H1 (cell line): ENCODE measurements around the gene FOXP4. TPM values are rescaled to one million over a fixed set of nuclear protein-coding genes. Genes with fewer than 3 reads are reported as not detected.

Source experiments
- CTCF ChIA-PET: fragments of 300-600 bp; sonication (Branson Sonifier 250); formaldehyde crosslinking; loops from one replicate; lab custom pipeline; 2021; ENCODE audit not compliant: partially characterized antibody; lab: Charles Lee
- POLR2A ChIA-PET: fragments of 300-600 bp; sonication (Branson Sonifier 250); formaldehyde crosslinking; loops from one replicate; lab custom pipeline; 2021; ENCODE audit warnings: inconsistent platforms; ENCODE audit not compliant: partially characterized antibody; lab: Charles Lee
- DNase-seq, 2 experiments: peaks; one replicate each; pipeline versions ENCODE4 v3.0.0 to v3.0.0-alpha.2; 2010 to 2022; ENCODE audit warnings: low spot score in 2 of 2, low read depth in 1 of 2, mixed read lengths in 1 of 2
- FAIRE-seq: peaks from 2 replicates; lab custom pipeline; 2011; peaks lifted over from hg19 to GRCh38; lab: Jason Lieb, UNC
- H2AFZ ChIP-seq: 2 replicates; pipeline ENCODE4 v1.8.1; 2012; ENCODE audit warnings: low read length, inconsistent platforms
- H2AK5ac ChIP-seq: 2 replicates; pipeline ENCODE4 v1.6.1; 2013; ENCODE audit warnings: low read depth, low read length
- H2BK120ac ChIP-seq: replicated peaks from 2 replicates; pipeline ENCODE3; 2013; ENCODE audit warnings: low read depth, low read length, inconsistent platforms
- H2BK12ac ChIP-seq: 2 replicates; pipeline ENCODE4 v1.6.1; 2013; ENCODE audit warnings: low read depth, low read length
- H2BK15ac ChIP-seq: 2 replicates; pipeline ENCODE4 v1.6.1; 2013; ENCODE audit warnings: low read length
- H2BK20ac ChIP-seq: 2 replicates; pipeline ENCODE4 v1.6.1; 2013; ENCODE audit warnings: low read length
- H2BK5ac ChIP-seq: 2 replicates; pipeline ENCODE4 v1.6.1; 2013; ENCODE audit warnings: low read depth, low read length
- H3K14ac ChIP-seq: 2 replicates; pipeline ENCODE4 v1.6.1; 2013; ENCODE audit warnings: inconsistent platforms; ENCODE audit not compliant: insufficient read length
- H3K18ac ChIP-seq: 2 replicates; pipeline ENCODE4 v1.6.1; 2013; ENCODE audit warnings: low read length; ENCODE audit errors: extremely low read depth
- H3K23ac ChIP-seq: 2 replicates; pipeline ENCODE4 v1.6.1; 2013; ENCODE audit warnings: inconsistent platforms; ENCODE audit not compliant: insufficient read length
- H3K23me2 ChIP-seq: 2 replicates; pipeline ENCODE4 v1.6.1; 2013; ENCODE audit warnings: low read depth, low read length
- H3K27ac ChIP-seq: 2 replicates; pipeline ENCODE4 v1.6.1; 2011; ENCODE audit warnings: low read depth, low read length, inconsistent platforms
- H3K27me3 ChIP-seq, 4 experiments: replicated peaks in 1 of 4; 1 replicate in 1 of 4; 2 replicates in 3 of 4; pipeline versions ENCODE4 v1.6.1 to v1.8.1; 2011 to 2013; ENCODE audit warnings: low read length in 3 of 4, mild to moderate bottlenecking in 3 of 4, inconsistent platforms in 2 of 4, mixed read lengths in 2 of 4, moderate library complexity in 1 of 4; ENCODE audit not compliant: control insufficient read depth in 3 of 4, insufficient read depth in 3 of 4; ENCODE audit errors: extremely low read depth in 1 of 4
- H3K36me3 ChIP-seq, 4 experiments: 2 replicates each; pipeline versions ENCODE4 v1.6.1 to v1.8.1; 2011 to 2013; ENCODE audit warnings: mild to moderate bottlenecking in 4 of 4, low read length in 3 of 4, moderate library complexity in 2 of 4, control low read depth in 1 of 4, inconsistent platforms in 1 of 4; ENCODE audit not compliant: insufficient read depth in 4 of 4, control insufficient read depth in 2 of 4
- H3K4ac ChIP-seq: replicated peaks from 2 replicates; pipeline ENCODE3; 2013; ENCODE audit warnings: low read length, low read depth, mixed read lengths, inconsistent platforms; ENCODE audit not compliant: insufficient read length
- H3K4me1 ChIP-seq, 4 experiments: replicated peaks in 1 of 4; 1 replicate in 1 of 4; 2 replicates in 3 of 4; pipeline versions ENCODE4 v1.6.1 to v1.8.1; 2011 to 2013; ENCODE audit warnings: low read length in 3 of 4, inconsistent platforms in 2 of 4, mixed read lengths in 1 of 4; ENCODE audit not compliant: insufficient read depth in 4 of 4, control insufficient read depth in 3 of 4
- H3K4me2 ChIP-seq, 2 experiments: 2 replicates each; pipeline versions ENCODE4 v1.6.1 to v1.8.1; 2011 to 2013; ENCODE audit warnings: low read depth in 2 of 2, low read length in 2 of 2, control low read depth in 1 of 2, inconsistent platforms in 1 of 2, mild to moderate bottlenecking in 1 of 2; ENCODE audit not compliant: insufficient read depth in 1 of 2
- H3K4me3 ChIP-seq, 4 experiments: fragments of 200-600, 300-600 bp in 1 of 4; sonication (generic), shearing (Covaris generic), sonication (Bioruptor Twin) in 1 of 4; 2 replicates each; pipeline versions ENCODE4 v1.5.1 to v1.8.1; 2011 to 2016; ENCODE audit warnings: low read length in 4 of 4, low read depth in 3 of 4, control low read depth in 2 of 4, inconsistent platforms in 2 of 4, mild to moderate bottlenecking in 2 of 4, mixed read lengths in 1 of 4, moderate library complexity in 1 of 4; ENCODE audit not compliant: insufficient read depth in 2 of 4; ENCODE audit errors: extremely low read depth in 1 of 4
- H3K56ac ChIP-seq: replicated peaks from 2 replicates; pipeline ENCODE3; 2013; ENCODE audit warnings: low read depth, mild to moderate bottlenecking, mixed read lengths, low read length, inconsistent platforms; ENCODE audit not compliant: insufficient read length
- H3K79me1 ChIP-seq: 2 replicates; pipeline ENCODE4 v1.6.1; 2013; ENCODE audit warnings: low read depth, low read length, control low read depth
- H3K79me2 ChIP-seq, 2 experiments: 2 replicates each; pipeline versions ENCODE4 v1.6.1 to v1.8.1; 2012 to 2013; ENCODE audit warnings: low read length in 2 of 2, mild to moderate bottlenecking in 2 of 2, inconsistent platforms in 1 of 2; ENCODE audit not compliant: insufficient read depth in 2 of 2, control insufficient read depth in 1 of 2
- H3K9ac ChIP-seq, 4 experiments: replicated peaks in 1 of 4; 1 replicate in 1 of 4; 2 replicates in 3 of 4; pipeline versions ENCODE4 v1.6.1 to v1.8.1; 2011 to 2013; ENCODE audit warnings: low read depth in 3 of 4, low read length in 3 of 4, control low read depth in 2 of 4, mild to moderate bottlenecking in 2 of 4, moderate library complexity in 2 of 4, inconsistent platforms in 1 of 4; ENCODE audit errors: extremely low read depth in 1 of 4
- H3K9me3 ChIP-seq, 2 experiments: 2 replicates each; pipeline versions ENCODE4 v1.6.1 to v1.8.1; 2012 to 2013; ENCODE audit warnings: mild to moderate bottlenecking in 2 of 2, moderate library complexity in 2 of 2, control low read depth in 1 of 2, inconsistent platforms in 1 of 2, low read depth in 1 of 2, low read length in 1 of 2, mixed read lengths in 1 of 2; ENCODE audit not compliant: insufficient read depth in 2 of 2
- H4K20me1 ChIP-seq, 2 experiments: replicated peaks in 1 of 2; 2 replicates each; pipeline versions ENCODE3 to v1.8.1; 2011 to 2013; ENCODE audit warnings: inconsistent platforms in 2 of 2, low read length in 2 of 2, mild to moderate bottlenecking in 1 of 2; ENCODE audit not compliant: insufficient read depth in 2 of 2, control insufficient read depth in 1 of 2
- H4K5ac ChIP-seq: 2 replicates; pipeline ENCODE4 v1.6.1; 2013; ENCODE audit warnings: low read length, low read depth, mixed read lengths, inconsistent platforms; ENCODE audit not compliant: insufficient read length
- H4K8ac ChIP-seq: 2 replicates; pipeline ENCODE4 v1.8.0; 2013; ENCODE audit warnings: mild to moderate bottlenecking, moderate library complexity, low read length, inconsistent platforms; ENCODE audit not compliant: insufficient read depth; ENCODE audit errors: extremely low read depth
- H4K91ac ChIP-seq: replicated peaks from 2 replicates; pipeline ENCODE3; 2013; ENCODE audit warnings: low read length, mixed read lengths, inconsistent platforms; ENCODE audit not compliant: insufficient read length
- CTBP2 ChIP-seq: IDR thresholded peaks from 2 replicates; pipeline ENCODE4 v1.7.0; 2011; ENCODE audit warnings: borderline replicate concordance, mild to moderate bottlenecking, moderate library complexity, mixed read lengths, low read length; ENCODE audit not compliant: insufficient read depth, insufficient read length
- WGBS, 2 experiments: shearing (Covaris generic) in 1 of 2; methylation state at CpG; one replicate each; pipeline versions ENCODE4 v1.1.6 to v1.1.7; 2013 to 2015; ENCODE audit warnings: low lambda C conversion rate in 2 of 2, mixed read lengths in 2 of 2, inconsistent platforms in 1 of 2, low coverage in 1 of 2, missing lambda C conversion rate in 1 of 2; ENCODE audit not compliant: insufficient replicate concordance in 2 of 2, insufficient coverage in 1 of 2, insufficient read length in 1 of 2; ENCODE audit errors: extremely low coverage in 1 of 2, missing lambda C conversion rate in 1 of 2; 5-methylcytosine and 5-hydroxymethylcytosine counted together
- polyA plus RNA-seq, 7 experiments: library from polyadenylated mRNA; depleted of rRNA in 3 of 7; stranded (reverse) in 5 of 7; unstranded in 2 of 7; fragments of >200 nt in 5 of 7; fragments of 200-250 nt in 2 of 7; gene quantifications; 1 replicate in 5 of 7; 2 replicates in 1 of 7; 4 replicates in 1 of 7; pipeline versions ENCODE4 v1.2.1 to v1.2.3, GENCODE V29; 2011 to 2013; ENCODE audit warnings: missing spikeins in 2 of 7, mixed read lengths in 2 of 7
- total RNA-seq: library from RNA; stranded (reverse); fragmentation: NEBNext Ultra II Directional; extraction: Animal tissue kit (Norgen Biotek cat#: 25700); gene quantifications from 2 replicates; pipeline ENCODE4 v1.2.1, GENCODE V29; 2021

The FOXP4 gene
- total and polyA plus RNA-seq, 2 of the 8 experiments (the other 6 are each of a cell fraction or from before 2014, with no cell fraction given): 4.8 to 13.3 TPM

DNA sequence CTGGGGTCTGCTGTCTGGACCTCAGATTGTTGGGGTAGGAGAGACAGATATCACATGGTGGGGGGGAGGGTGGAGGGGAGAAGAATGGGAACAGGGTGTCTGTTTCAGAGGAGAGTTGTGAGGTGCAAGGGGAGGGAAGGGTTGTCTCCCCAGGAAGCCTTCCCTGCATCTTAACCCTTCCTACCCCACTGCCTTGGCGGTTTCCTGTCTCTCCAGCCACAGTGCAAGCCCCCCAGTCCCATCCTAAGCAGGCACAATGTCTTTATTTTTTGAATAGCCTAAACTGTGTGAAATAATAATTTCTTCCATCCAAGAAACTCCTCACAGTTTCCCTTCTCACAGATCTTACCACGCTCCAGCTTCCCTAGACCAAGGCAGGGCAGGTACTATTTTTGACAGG, 3.5 kb downstream of the FOXP4 start:
- no peaks in the 10 kb centered on the region for H3K9me3 ChIP-seq
- no peak overlapping the region; the same call in 1 of the 2 replicates for H2BK5ac ChIP-seq
- no peak for FAIRE-seq
- peak overlapping the region; percentile 22 for H4K8ac ChIP-seq
- no peaks in the 10 kb centered on the region for H3K36me3 ChIP-seq
- TF ChIP-seq CTBP2: no peak
- H3K9ac ChIP-seq: no peak overlapping the region
- H2BK15ac ChIP-seq: 0 out of 2 replicates have a peak overlapping the region, but pooled peaks have one; percentile 12
- 0 out of 2 replicates have a peak overlapping the region, but pooled peaks have one; percentile 73 for H2BK12ac ChIP-seq
- peak overlapping the region in 2 of 4 experiments; percentile 1 to 98; a peak in 2 of 8 replicates for H3K4me3 ChIP-seq
- H3K14ac ChIP-seq: no peak overlapping the region
- H3K4ac ChIP-seq: no peak overlapping the region
- H2BK20ac ChIP-seq: peak overlapping the region; percentile 61; the same call in 1 of the 2 replicates
- WGBS, 2 experiments: 53% methylated on average over 2 of the region's 2 CpGs; no CpG with 5 or more reads in 1 of the 2 experiments
- no peak overlapping the region; the same call in none of the 2 replicates for H3K18ac ChIP-seq
- CTCF ChIA-PET: interaction anchor here (1.0 to 8.4 kb wide), 8 partner anchors 10 to 178 kb away, joined by 3 to 56 read pairs (median 4); no protein-coding TSS in a partner anchor
- POLR2A ChIA-PET: interaction anchor here (0.8 to 0.9 kb wide), 2 partner anchors 13 to 19 kb away, joined by 3 read pairs; no protein-coding TSS in a partner anchor
- H3K79me1 ChIP-seq: peaks cover 13% of the 10 kb centered on the region
- peaks cover 12 to 38% of the 10 kb centered on the region in 2 experiments for H4K20me1 ChIP-seq
- no peak for DNase-seq
- peaks cover 24 to 80% (median 75%) of the 10 kb centered on the region in 4 experiments for H3K27me3 ChIP-seq
- no peak overlapping the region for H3K56ac ChIP-seq
- no peak overlapping the region for H3K27ac ChIP-seq
- H2AFZ ChIP-seq: no peak overlapping the region
- H2AK5ac ChIP-seq: no peak overlapping the region
- peak overlapping the region; percentile 81 to 100 for H3K4me2 ChIP-seq
- peaks cover 23% of the 10 kb centered on the region; the same call in 1 of the 2 replicates for H3K23me2 ChIP-seq
- no peak overlapping the region for H3K23ac ChIP-seq
- H3K79me2 ChIP-seq: peaks cover 0 to 47% of the 10 kb centered on the region in 2 experiments; a peak in 2 of 4 replicates
- peaks cover 36 to 67% (median 51%) of the 10 kb centered on the region in 4 experiments for H3K4me1 ChIP-seq
- H4K5ac ChIP-seq: no peak overlapping the region
- peak overlapping the region; percentile 83 for H4K91ac ChIP-seq
- H2BK120ac ChIP-seq: no peak overlapping the region
